Spleen (tissue), 7 donors: ENCODE measurements around the gene SETX.

Source experiments
- POLR2A ChIP-seq, 3 donors: fragments of 450-650 bp; IDR thresholded peaks; one replicate each; pipeline ENCODE4 v1.5.1; 2017; ENCODE audit warnings: antibody characterized with exemption in 3 of 3, mild to moderate bottlenecking in 1 of 3
- POLR2AphosphoS5 ChIP-seq, 3 donors: sonication (generic); formaldehyde crosslinking; IDR thresholded peaks; one replicate each; pipeline ENCODE4 v1.5.1; 2017; ENCODE audit warnings: antibody characterized with exemption in 3 of 3
- TF ChIP-seq, protein P1 (sequence below), 11 experiments: fragments of 200-600 bp in 7 of 11; fragments of 450-650 bp in 4 of 11; sonication (generic) in 4 of 11; IDR thresholded peaks in 8 of 11; conservative IDR thresholded peaks in 3 of 11; 1 replicate in 7 of 11; 2 replicates in 4 of 11; pipeline versions ENCODE4 v1.4.0 to v1.8.0; 2016 to 2021; ENCODE audit warnings: antibody characterized with exemption in 11 of 11, inconsistent platforms in 4 of 11, mild to moderate bottlenecking in 1 of 11
- donor health status: DM: no; HTN: no; CAD: no; lungs with moderate emphysema.
- donor health status: DM: no; HTN: no; CAD: no.
- donor health status: DM: no; HTN: no; CAD: no.

DNA sequence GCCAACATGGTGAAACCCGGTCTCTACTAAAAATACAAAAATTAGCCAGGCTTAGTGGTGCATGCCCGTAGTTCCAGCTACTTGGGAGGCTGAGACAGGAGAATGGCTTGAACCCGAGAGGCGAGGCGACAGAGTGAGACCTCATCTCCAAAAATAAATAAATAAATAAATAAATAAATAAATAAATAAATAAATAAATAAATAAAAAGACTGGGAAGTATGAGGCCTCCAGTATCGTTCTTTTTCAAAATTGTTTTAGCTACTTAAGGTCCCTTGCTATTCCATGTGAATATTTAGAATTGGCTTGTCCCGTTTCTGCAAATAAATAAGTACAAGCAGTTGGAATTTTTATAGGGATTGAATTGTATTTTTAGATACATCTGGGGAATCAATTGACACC is 3.0 kb upstream of the SETX start:
- TF ChIP-seq, protein P1, sequence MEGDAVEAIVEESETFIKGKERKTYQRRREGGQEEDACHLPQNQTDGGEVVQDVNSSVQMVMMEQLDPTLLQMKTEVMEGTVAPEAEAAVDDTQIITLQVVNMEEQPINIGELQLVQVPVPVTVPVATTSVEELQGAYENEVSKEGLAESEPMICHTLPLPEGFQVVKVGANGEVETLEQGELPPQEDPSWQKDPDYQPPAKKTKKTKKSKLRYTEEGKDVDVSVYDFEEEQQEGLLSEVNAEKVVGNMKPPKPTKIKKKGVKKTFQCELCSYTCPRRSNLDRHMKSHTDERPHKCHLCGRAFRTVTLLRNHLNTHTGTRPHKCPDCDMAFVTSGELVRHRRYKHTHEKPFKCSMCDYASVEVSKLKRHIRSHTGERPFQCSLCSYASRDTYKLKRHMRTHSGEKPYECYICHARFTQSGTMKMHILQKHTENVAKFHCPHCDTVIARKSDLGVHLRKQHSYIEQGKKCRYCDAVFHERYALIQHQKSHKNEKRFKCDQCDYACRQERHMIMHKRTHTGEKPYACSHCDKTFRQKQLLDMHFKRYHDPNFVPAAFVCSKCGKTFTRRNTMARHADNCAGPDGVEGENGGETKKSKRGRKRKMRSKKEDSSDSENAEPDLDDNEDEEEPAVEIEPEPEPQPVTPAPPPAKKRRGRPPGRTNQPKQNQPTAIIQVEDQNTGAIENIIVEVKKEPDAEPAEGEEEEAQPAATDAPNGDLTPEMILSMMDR (IDR thresholded peaks at IDR 0.05 in 8 of 11, conservative IDR thresholded peaks at IDR 0.05 in 3 of 11): no peak
- TF ChIP-seq POLR2A (IDR thresholded peaks at IDR 0.05) (no peak), POLR2AphosphoS5 (IDR thresholded peaks at IDR 0.05) (no peak)
